Ovary (tissue), 3 donors: ENCODE data around the gene HAX1.
"Not testable (repeated sequence)": the region's sequence is repeated elsewhere in the genome, so short reads cannot be mapped to it uniquely, and the experiment has no call there.

Experiments used
- POLR2A ChIP-seq: fragments of 450-650 bp; IDR thresholded peaks from one replicate; pipeline ENCODE4 v1.6.1; 2017; ENCODE audit warnings: antibody characterized with exemption, mild to moderate bottlenecking, moderate library complexity
- TF ChIP-seq, protein P1 (sequence below), 3 donors: fragments of 450-650 bp in 2 of 3; fragments of 200-600 bp in 1 of 3; IDR thresholded peaks; one replicate each; pipeline versions ENCODE4 v1.5.1 to v1.8.0; 2016 to 2022; ENCODE audit warnings: antibody characterized with exemption in 3 of 3, mild to moderate bottlenecking in 1 of 3
- donor health status: DM: no; HTN: no; CAD: no.

DNA sequence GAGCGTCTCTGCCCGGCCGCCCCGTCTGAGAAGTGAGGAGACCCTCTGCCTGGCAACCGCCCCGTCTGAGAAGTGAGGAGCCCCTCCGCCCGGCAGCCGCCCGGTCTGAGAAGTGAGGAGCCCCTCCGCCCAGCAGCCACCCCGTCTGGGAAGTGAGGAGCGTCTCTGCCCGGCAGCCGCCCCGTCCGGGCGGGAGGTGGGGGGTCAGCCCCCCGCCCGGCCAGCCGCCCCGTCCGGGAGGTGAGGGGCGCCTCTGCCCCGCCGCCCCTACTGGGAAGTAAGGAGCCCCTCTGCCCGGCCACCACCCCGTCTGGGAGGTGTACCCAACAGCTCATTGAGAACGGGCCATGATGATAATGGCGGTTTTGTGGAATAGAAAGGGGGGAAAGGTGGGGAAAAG is 15.2 kb downstream of the HAX1 start:
- TF ChIP-seq, protein P1, sequence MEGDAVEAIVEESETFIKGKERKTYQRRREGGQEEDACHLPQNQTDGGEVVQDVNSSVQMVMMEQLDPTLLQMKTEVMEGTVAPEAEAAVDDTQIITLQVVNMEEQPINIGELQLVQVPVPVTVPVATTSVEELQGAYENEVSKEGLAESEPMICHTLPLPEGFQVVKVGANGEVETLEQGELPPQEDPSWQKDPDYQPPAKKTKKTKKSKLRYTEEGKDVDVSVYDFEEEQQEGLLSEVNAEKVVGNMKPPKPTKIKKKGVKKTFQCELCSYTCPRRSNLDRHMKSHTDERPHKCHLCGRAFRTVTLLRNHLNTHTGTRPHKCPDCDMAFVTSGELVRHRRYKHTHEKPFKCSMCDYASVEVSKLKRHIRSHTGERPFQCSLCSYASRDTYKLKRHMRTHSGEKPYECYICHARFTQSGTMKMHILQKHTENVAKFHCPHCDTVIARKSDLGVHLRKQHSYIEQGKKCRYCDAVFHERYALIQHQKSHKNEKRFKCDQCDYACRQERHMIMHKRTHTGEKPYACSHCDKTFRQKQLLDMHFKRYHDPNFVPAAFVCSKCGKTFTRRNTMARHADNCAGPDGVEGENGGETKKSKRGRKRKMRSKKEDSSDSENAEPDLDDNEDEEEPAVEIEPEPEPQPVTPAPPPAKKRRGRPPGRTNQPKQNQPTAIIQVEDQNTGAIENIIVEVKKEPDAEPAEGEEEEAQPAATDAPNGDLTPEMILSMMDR (IDR thresholded peaks at IDR 0.05) = not testable (repeated sequence)
- TF ChIP-seq POLR2A = not testable (repeated sequence)
